TTC549 (cell line): ENCODE results near the gene IKBIP.
A peak's percentile ranks its signal among the peaks of the same experiment; 100 is the strongest.
"Not testable (repeated sequence)": the region's sequence is repeated elsewhere in the genome, so short reads cannot be mapped to it uniquely, and the experiment has no call there.

Experiments
- FAIRE-seq: peaks from 2 replicates; lab custom pipeline; 2012; peaks lifted over from hg19 to GRCh38; lab: Jason Lieb, UNC

The IKBIP gene

GRCh38 chr12:98644712-98645571 lies at the start of gene IKBIP, which contains the start of gene APAF1:
TSS of gene IKBIP (minus strand) at chr12:98644788. CDS start at chr12:98644701, 87 bp downstream.
TSS of gene APAF1 (plus strand) at chr12:98645290. CDS start at chr12:98648360, 3,070 bp downstream.
- no peak for FAIRE-seq

GRCh38 chr12:98691351-98691750 lies 46.8 kb upstream of the IKBIP start:
- FAIRE-seq = no peak

- FAIRE-seq = no peak
Measured at GRCh38 chr12:98686603-98687002, 42.0 kb upstream of the IKBIP start.

- no peak for FAIRE-seq
Measured at GRCh38 chr12:98684199-98684598, 39.6 kb upstream of the IKBIP start.

- FAIRE-seq = no peak
Measured at GRCh38 chr12:98679611-98680005, 35.0 kb upstream of the IKBIP start.

- no peak for FAIRE-seq
Measured at GRCh38 chr12:98678946-98679610, 34.5 kb upstream of the IKBIP start.

- no peak for FAIRE-seq
Measured at GRCh38 chr12:98678236-98678945, 33.8 kb upstream of the IKBIP start.

GRCh38 chr12:98674841-98675240 lies 30.3 kb upstream of the IKBIP start:
- FAIRE-seq = no peak

- FAIRE-seq = no peak
Measured at GRCh38 chr12:98671459-98671858, 26.9 kb upstream of the IKBIP start.

GRCh38 chr12:98669751-98670150 lies 25.2 kb upstream of the IKBIP start:
- no peak for FAIRE-seq

GRCh38 chr12:98660521-98660920 lies 15.9 kb upstream of the IKBIP start:
- no peak for FAIRE-seq

GRCh38 chr12:98656289-98657101 lies 11.9 kb upstream of the IKBIP start:
- FAIRE-seq = no peak

- FAIRE-seq = peak; percentile 89
Measured at GRCh38 chr12:98653866-98654493, 9.4 kb upstream of the IKBIP start.

- FAIRE-seq = no peak
Measured at GRCh38 chr12:98651328-98651727, 6.7 kb upstream of the IKBIP start.

- FAIRE-seq = no peak
Measured at GRCh38 chr12:98646294-98647090, 1.9 kb upstream of the IKBIP start.

- no peak for FAIRE-seq
Measured at GRCh38 chr12:98645572-98646067, 1.0 kb upstream of the IKBIP start.

- no peak for FAIRE-seq
Measured at GRCh38 chr12:98644433-98644711, 216 bp downstream of the IKBIP start.

- not testable (repeated sequence) for FAIRE-seq
Measured at GRCh38 chr12:98642801-98643200, 1.8 kb downstream of the IKBIP start.

- no peak for FAIRE-seq
Measured at GRCh38 chr12:98639491-98639890, 5.1 kb downstream of the IKBIP start.

- FAIRE-seq = no peak
Measured at GRCh38 chr12:98638009-98638408, 6.6 kb downstream of the IKBIP start.

- FAIRE-seq = no peak
Measured at GRCh38 chr12:98637068-98637467, 7.5 kb downstream of the IKBIP start.
